ENCODE measurements around the gene C12orf76.

DNA sequence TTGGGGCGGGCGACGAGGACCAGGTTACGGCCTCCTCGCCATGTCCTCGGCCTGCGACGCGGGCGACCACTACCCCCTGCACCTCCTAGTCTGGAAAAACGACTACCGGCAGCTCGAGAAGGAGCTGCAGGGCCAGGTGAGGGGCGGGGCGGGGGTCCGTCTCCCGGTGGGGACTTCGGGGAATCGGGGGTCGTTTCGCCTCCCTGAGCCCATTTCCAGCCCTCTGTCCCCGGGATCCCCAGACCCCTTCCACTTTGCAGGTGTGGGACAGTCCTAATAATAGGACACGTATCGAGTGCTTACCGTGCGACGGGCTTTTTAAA, 48.7 kb downstream of the C12orf76 start:
- TF ChIP-seq PATZ1 (tag by site-specific recombination; IDR thresholded peaks at IDR 0.05), result no peak
- TF ChIP-seq HOXA7 (CRISPR knock-in tag; IDR thresholded peaks at IDR 0.05; ENCODE audit: borderline replicate concordance), result no peak
- TF ChIP-seq, protein P1, sequence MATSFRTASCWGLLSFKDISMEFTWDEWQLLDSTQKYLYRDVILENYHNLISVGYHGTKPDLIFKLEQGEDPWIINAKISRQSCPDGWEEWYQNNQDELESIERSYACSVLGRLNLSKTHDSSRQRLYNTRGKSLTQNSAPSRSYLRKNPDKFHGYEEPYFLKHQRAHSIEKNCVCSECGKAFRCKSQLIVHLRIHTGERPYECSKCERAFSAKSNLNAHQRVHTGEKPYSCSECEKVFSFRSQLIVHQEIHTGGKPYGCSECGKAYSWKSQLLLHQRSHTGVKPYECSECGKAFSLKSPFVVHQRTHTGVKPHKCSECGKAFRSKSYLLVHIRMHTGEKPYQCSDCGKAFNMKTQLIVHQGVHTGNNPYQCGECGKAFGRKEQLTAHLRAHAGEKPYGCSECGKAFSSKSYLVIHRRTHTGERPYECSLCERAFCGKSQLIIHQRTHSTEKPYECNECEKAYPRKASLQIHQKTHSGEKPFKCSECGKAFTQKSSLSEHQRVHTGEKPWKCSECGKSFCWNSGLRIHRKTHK (tag by site-specific recombination; IDR thresholded peaks at IDR 0.05), result no peak
- TF ChIP-seq BCL11B (tag by site-specific recombination; IDR thresholded peaks at IDR 0.05; ENCODE audit: low read depth), result no peak
- TF ChIP-seq, protein P2, sequence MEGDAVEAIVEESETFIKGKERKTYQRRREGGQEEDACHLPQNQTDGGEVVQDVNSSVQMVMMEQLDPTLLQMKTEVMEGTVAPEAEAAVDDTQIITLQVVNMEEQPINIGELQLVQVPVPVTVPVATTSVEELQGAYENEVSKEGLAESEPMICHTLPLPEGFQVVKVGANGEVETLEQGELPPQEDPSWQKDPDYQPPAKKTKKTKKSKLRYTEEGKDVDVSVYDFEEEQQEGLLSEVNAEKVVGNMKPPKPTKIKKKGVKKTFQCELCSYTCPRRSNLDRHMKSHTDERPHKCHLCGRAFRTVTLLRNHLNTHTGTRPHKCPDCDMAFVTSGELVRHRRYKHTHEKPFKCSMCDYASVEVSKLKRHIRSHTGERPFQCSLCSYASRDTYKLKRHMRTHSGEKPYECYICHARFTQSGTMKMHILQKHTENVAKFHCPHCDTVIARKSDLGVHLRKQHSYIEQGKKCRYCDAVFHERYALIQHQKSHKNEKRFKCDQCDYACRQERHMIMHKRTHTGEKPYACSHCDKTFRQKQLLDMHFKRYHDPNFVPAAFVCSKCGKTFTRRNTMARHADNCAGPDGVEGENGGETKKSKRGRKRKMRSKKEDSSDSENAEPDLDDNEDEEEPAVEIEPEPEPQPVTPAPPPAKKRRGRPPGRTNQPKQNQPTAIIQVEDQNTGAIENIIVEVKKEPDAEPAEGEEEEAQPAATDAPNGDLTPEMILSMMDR (tag by site-specific recombination; IDR thresholded peaks at IDR 0.05), result no peak
- TF ChIP-seq YY1 (tag by site-specific recombination; IDR thresholded peaks at IDR 0.05), result no peak
- no peak for TF ChIP-seq ELK4 (IDR thresholded peaks at IDR 0.05; ENCODE audit: borderline replicate concordance, low read depth, low read length)
- TF ChIP-seq ZNF138 (tag by site-specific recombination; IDR thresholded peaks at IDR 0.05; ENCODE audit: borderline replicate concordance), result no peak
- TF ChIP-seq KLF10 (tag by site-specific recombination; IDR thresholded peaks at IDR 0.05), result no peak
- TF ChIP-seq ZNF274 (IDR thresholded peaks at IDR 0.05; ENCODE audit: low read length), result no peak
- TF ChIP-seq ZNF274 (tag by site-specific recombination; IDR thresholded peaks at IDR 0.05; ENCODE audit: borderline replicate concordance), result no peak
- no peak for TF ChIP-seq ZNF580 (tag by site-specific recombination; IDR thresholded peaks at IDR 0.05)
- no peak for TF ChIP-seq ZNF510 (tag by site-specific recombination; IDR thresholded peaks at IDR 0.05; ENCODE audit: insufficient replicate concordance)
